DND-41 (cell line): ENCODE results near the gene SMYD1.

Experiments used
- CTCF ChIP-seq: IDR thresholded peaks from 2 replicates; pipeline ENCODE4 v1.5.1; 2012; ENCODE audit warnings: borderline replicate concordance, low read length, moderate library complexity, mild to moderate bottlenecking; ENCODE audit not compliant: poor library complexity, severe bottlenecking; ENCODE audit errors: extremely low read depth
- EZH2 ChIP-seq: IDR thresholded peaks from 3 replicates; pipeline ENCODE4 v1.6.1; 2012; ENCODE audit warnings: borderline replicate concordance, low read depth, mild to moderate bottlenecking, moderate library complexity, low read length, inconsistent platforms; ENCODE audit not compliant: severe bottlenecking

- TF ChIP-seq CTCF (no peak), EZH2 (no peak)
These were observed 18.0 kb downstream of the SMYD1 start for GRCh38 chr2:88085602-88086001.
